Body of pancreas (tissue), 4 donors: ENCODE data around the gene ANKS1B. TPM values are rescaled to one million over a fixed set of nuclear protein-coding genes. Genes with fewer than 3 reads are reported as not detected.
"Not testable (repeated sequence)": the region's sequence is repeated elsewhere in the genome, so short reads cannot be mapped to it uniquely, and the experiment has no call there.

Experiments used
- ATAC-seq: fragments of 150-250 bp; one replicate; pipeline ENCODE4 v1.9.1; 2016
- DNase-seq, 4 donors: peaks; one replicate each; pipeline ENCODE4 v3.0.0-alpha.2; 2019
- H3K27ac ChIP-seq, 4 donors: fragments of 200-600 bp; sonication (generic); 1 replicate in 3 of 4; 2 replicates in 1 of 4; pipeline versions ENCODE4 v1.5.1 to v1.6.1; 2016 to 2019; ENCODE audit warnings: mild to moderate bottlenecking in 1 of 4, mixed read lengths in 1 of 4, moderate library complexity in 1 of 4
- H3K27me3 ChIP-seq, 2 donors: fragments of 200-600 bp; sonication (generic); one replicate each; pipeline ENCODE4 v1.6.0; 2016; ENCODE audit warnings: mild to moderate bottlenecking in 1 of 2
- H3K36me3 ChIP-seq, 2 donors: fragments of 200-600 bp; sonication (generic); replicated peaks in 1 of 2; 2 replicates each; pipeline ENCODE4 v1.5.1; 2016; ENCODE audit warnings: low read depth in 2 of 2; ENCODE audit not compliant: insufficient read depth in 1 of 2
- H3K4me1 ChIP-seq: fragments of 200-600 bp; sonication (generic); one replicate; pipeline ENCODE4 v1.6.0; 2016
- H3K4me3 ChIP-seq, 2 donors: fragments of 200-600 bp; sonication (generic); 1 replicate in 1 of 2; 2 replicates in 1 of 2; pipeline ENCODE4 v1.5.1; 2016 to 2019
- H3K9me3 ChIP-seq, 3 donors: fragments of 200-600 bp; sonication (generic); 1 replicate in 2 of 3; 2 replicates in 1 of 3; pipeline ENCODE4 v1.5.1; 2016
- POLR2A ChIP-seq, 3 donors: fragments of 450-650 bp; IDR thresholded peaks; one replicate each; pipeline ENCODE4 v1.6.1; 2016; ENCODE audit warnings: antibody characterized with exemption in 3 of 3, mild to moderate bottlenecking in 2 of 3
- WGBS, 2 donors: methylation state at CpG; one replicate each; pipeline ENCODE4 v1.1.5; 2017; 5-methylcytosine and 5-hydroxymethylcytosine counted together
- intact Hi-C: fragments of 100-400 bp; cut with DNase I; formaldehyde crosslinking; loops from one replicate; pipeline ENCODE4 v1.15.1; 2023
- total RNA-seq, 2 donors: library from RNA; depleted of rRNA; stranded (reverse); fragments of >200 nt; gene quantifications; one replicate each; pipeline ENCODE4 v1.1.0, GENCODE V29; 2016
- TF ChIP-seq, protein P1 (sequence below), 7 experiments: fragments of 450-650 bp in 4 of 7; fragments of 200-600 bp in 3 of 7; sonication (generic) in 3 of 7; IDR thresholded peaks; one replicate each; pipeline ENCODE4 v1.5.1; 2016 to 2019; ENCODE audit warnings: antibody characterized with exemption in 7 of 7

The ANKS1B gene
- total RNA-seq, 2 donors from 2014 or later: 2.1 to 10.2 TPM

DNA sequence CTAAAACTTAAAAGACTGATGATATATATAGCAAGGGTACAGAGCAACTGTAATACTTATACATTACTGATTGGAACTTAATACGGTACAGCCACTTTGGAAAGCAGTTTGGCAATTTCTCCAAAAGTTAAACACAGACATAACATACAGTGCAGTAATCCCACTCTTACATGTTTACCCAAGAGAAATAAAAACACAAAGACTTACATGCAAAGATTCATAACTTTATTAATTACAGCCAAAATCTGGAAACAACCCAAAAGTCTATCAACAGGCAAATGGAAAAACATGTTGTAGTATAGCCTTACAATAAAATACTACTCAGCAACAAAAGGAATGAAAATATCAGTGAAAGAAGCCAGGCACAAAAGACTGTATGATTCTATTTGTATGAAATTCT is 252.6 kb downstream of the ANKS1B start:
- no peak overlapping the region for H3K4me3 ChIP-seq
- ATAC-seq (no peak), DNase-seq (no peak)
- no peaks in the 10 kb centered on the region for H3K27me3 ChIP-seq
- WGBS, 2 donors: 63 to 68% methylated on average over 1 of the region's 1 CpG
- intact Hi-C loops: no loop called here
- H3K36me3 ChIP-seq: no peaks in the 10 kb centered on the region
- TF ChIP-seq, protein P1, sequence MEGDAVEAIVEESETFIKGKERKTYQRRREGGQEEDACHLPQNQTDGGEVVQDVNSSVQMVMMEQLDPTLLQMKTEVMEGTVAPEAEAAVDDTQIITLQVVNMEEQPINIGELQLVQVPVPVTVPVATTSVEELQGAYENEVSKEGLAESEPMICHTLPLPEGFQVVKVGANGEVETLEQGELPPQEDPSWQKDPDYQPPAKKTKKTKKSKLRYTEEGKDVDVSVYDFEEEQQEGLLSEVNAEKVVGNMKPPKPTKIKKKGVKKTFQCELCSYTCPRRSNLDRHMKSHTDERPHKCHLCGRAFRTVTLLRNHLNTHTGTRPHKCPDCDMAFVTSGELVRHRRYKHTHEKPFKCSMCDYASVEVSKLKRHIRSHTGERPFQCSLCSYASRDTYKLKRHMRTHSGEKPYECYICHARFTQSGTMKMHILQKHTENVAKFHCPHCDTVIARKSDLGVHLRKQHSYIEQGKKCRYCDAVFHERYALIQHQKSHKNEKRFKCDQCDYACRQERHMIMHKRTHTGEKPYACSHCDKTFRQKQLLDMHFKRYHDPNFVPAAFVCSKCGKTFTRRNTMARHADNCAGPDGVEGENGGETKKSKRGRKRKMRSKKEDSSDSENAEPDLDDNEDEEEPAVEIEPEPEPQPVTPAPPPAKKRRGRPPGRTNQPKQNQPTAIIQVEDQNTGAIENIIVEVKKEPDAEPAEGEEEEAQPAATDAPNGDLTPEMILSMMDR (IDR thresholded peaks at IDR 0.05): no peak
- no peak for TF ChIP-seq POLR2A (IDR thresholded peaks at IDR 0.05)
- H3K27ac ChIP-seq: no peak overlapping the region
- H3K9me3 ChIP-seq: no peaks in the 10 kb centered on the region
- H3K4me1 ChIP-seq: no peaks in the 10 kb centered on the region

DNA sequence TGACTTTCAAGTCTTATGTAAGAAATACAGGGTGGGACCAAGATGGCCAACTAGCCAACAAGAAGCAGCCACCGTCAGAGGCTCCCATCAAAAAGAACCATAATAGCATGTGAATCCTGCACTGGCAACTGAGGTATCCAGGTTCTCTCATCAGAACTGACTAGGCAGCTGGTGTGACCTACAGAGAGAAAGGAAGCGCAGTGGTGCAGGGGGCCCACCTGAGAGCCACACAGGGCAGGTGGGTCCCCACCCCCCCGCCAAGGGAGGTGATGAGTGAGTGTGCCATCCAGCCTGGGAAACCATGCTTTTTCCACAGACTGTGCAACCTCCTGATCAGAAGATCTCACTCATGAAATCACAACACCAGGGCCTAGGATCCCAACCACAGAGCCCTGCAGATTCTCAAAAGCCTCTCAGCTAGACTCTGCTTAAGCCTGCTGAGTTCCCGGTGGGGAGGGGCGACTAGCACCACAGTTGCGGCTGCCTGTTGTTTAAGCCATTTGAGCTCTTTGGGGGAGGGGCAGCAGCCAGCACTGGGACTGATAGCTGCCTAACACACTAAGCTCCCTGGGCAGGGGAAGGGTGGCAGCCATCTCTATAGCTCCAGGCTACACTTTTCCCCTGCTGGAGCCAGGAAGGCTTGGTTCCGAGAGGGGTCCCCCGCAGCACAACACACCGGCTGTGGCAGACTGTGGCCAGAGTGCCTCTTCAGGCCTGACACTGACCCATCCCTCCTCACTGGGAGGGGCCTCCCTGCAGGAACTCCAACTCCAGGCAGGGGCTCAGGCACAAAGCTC is 261.8 kb downstream of the ANKS1B start:
- TF ChIP-seq, protein P1 (IDR thresholded peaks at IDR 0.05): no peak
- no peak for TF ChIP-seq POLR2A (IDR thresholded peaks at IDR 0.05)
- Histone ChIP-seq H3K9me3 (no peaks in the 10 kb centered on the region), H3K4me1 (no peaks in the 10 kb centered on the region), H3K27me3 (no peaks in the 10 kb centered on the region), H3K36me3 (no peaks in the 10 kb centered on the region), H3K27ac (no peak overlapping the region), H3K4me3 (no peak overlapping the region)
- DNase-seq: peak in 1 of 4 donors; percentile 3
- intact Hi-C loops: no loop called here
- ATAC-seq: no peak
- WGBS, 2 donors: 58 to 89% methylated on average over 3 to 9 of the region's 9 CpGs

DNA sequence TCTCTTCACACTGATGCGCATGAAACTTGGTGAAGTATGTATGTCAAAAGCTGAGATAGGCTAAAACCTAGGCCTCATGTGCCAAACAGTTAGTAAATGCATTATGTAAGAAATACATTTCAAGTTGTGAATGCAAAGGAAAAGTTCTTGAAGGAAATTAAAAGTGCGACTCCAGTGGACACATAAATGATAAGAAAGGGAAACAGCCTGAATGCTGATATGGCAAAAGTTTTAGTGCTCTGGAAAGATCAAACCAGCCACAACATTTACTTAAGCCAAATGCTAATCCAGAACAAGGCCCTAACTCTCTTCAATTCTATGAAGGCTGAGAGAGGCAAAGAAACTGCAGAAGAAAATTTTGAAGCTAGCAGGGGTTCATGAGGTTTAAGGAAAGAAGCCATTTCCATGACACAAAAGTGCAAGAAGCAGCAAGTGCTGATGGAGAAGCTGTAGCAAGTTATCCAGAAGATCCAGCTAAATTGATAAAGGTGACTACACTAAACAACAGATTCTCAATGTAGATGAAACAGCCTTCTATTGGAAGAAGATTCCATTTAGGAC is 262.9 kb downstream of the ANKS1B start:
- Histone ChIP-seq H3K27me3 (no peaks in the 10 kb centered on the region), H3K4me3 (no peak overlapping the region), H3K9me3 (no peaks in the 10 kb centered on the region), H3K4me1 (no peaks in the 10 kb centered on the region), H3K27ac (no peak overlapping the region), H3K36me3 (no peaks in the 10 kb centered on the region)
- ATAC-seq (no peak), DNase-seq (no peak)
- 30 to 35% methylated on average over 2 of the region's 2 CpGs for WGBS, 2 donors
- intact Hi-C loops: no loop called here
- TF ChIP-seq, protein P1 (IDR thresholded peaks at IDR 0.05): no peak
- no peak for TF ChIP-seq POLR2A (IDR thresholded peaks at IDR 0.05)

DNA sequence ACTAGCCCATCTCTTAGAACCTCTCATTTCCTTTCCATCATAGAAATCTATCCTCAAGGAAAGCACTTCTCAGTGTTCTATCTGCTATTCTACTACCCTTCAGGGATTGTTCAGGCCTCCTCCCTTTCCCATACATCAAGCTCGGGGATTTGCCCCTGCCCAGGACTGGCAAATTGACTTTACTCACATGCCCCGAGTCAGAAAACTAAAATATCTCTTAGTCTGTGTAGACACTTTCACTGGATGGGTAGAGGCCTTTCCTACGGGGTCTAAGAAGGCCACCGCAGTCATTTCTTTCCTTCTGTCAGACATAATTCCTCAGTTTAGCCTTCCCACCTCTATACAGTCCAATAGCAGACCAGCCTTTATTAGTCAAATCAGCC is 264.7 kb downstream of the ANKS1B start:
- H3K36me3 ChIP-seq, H3K27ac ChIP-seq, H3K4me3 ChIP-seq, ATAC-seq, H3K27me3 ChIP-seq, DNase-seq, H3K9me3 ChIP-seq, intact Hi-C loops, H3K4me1 ChIP-seq: not testable (repeated sequence)
- WGBS, 2 donors: 72 to 74% methylated on average over 4 of the region's 4 CpGs

DNA sequence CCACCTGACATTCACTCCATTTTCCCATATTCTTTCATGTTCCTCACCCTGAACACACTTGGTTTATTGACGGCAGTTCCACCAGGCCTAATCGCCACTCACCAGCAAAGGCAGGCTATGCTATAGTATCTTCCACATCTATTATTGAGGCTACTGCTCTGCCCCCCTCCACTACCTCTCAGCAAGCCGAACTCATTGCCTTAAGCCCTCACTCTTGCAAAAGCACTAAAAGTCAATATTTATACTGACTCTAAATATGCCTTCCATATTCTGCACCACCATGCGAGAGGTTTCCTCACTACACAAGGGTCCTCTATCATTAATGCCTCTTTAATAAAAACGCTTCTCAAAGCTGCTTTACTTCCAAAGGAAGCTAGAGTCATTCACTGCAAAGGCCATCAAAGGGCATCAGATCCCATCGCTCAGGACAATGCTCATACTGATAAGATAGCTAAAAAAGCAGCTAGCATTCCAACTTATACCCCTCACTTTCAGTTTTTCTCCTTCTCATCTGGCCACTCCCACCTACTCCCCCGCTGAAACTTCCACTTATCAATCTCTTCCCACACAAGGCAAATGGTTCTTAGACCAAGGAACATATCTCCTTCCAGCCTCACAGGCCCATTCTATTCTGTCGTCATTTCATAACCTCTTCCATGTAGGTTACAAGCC is 265.2 kb downstream of the ANKS1B start:
- DNase-seq, intact Hi-C loops, H3K4me1 ChIP-seq, H3K27ac ChIP-seq, H3K9me3 ChIP-seq, H3K27me3 ChIP-seq, H3K36me3 ChIP-seq, ATAC-seq, H3K4me3 ChIP-seq: not testable (repeated sequence)
- 72 to 74% methylated on average over 8 of the region's 8 CpGs for WGBS, 2 donors

DNA sequence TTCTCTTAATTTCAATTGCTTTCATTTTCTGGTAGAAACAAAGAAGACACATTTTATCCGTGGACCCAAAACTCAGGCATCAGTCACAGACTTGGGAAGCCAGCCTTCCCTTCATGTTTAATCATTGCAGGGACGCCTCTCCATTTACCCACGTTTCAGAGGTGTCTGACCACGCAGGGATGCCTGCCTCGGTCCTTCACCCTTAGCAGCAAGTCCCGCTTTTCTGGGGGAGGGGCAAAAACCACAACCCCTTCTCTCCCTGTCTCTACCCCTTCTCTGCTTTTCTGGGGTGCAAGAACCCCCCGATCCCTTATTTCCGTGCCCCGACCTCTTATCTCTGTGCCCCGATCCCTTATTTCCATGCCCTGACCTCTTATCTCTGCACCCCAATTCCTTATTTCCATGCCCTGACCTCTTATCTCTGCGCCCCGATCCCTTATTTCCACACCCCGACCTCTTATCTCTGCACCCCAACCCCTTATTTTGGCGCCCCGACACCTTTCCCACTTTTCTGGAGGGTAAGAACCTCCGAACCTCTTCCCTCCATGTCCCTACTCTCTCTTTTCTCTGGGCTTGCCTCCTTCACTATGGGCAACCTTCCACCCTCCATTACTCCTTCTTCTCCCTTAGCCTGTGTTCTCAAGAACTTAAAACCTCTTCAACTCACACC is 268.8 kb downstream of the ANKS1B start:
- ATAC-seq, H3K4me1 ChIP-seq, H3K27ac ChIP-seq, DNase-seq, H3K4me3 ChIP-seq, H3K9me3 ChIP-seq, H3K36me3 ChIP-seq, intact Hi-C loops, H3K27me3 ChIP-seq: not testable (repeated sequence)
- WGBS, 2 donors: 72 to 74% methylated on average over 16 of the region's 16 CpGs

DNA sequence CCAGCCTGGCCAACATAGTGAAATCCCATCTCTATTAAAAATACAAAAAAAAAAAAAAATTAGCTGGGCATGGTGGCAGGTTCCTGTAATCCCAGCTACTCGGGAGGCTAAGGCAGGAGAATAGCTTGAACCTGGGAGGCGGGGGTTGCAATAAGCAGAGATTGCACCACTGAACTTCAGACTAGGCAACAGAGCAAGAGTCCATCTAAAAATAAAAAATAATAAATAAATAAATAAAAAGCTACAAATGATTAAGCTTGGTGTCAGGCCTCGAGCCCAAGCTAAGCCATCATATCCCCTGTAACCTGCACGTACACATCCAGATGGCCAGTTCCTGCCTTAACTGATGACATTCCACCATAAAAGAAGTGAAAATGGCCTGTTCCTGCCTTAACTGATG is 269.8 kb downstream of the ANKS1B start:
- WGBS, 2 donors: 76 to 77% methylated on average over 4 of the region's 4 CpGs
- H3K4me3 ChIP-seq, intact Hi-C loops, H3K36me3 ChIP-seq, H3K27me3 ChIP-seq, ATAC-seq, H3K9me3 ChIP-seq, H3K4me1 ChIP-seq, H3K27ac ChIP-seq, DNase-seq: not testable (repeated sequence)
